NCI-H1417 (cell line): ENCODE data around the gene RASSF4.

Experiments used
- DNase-seq, 3 experiments: peaks; one replicate each; lab custom pipeline; 2025; lab: John Stamatoyannopoulos, UW

The RASSF4 gene

GRCh38 chr10:44959247-44960087 lies at the start of gene RASSF4:
Gene RASSF4, plus strand, starts transcription at chr10:44959802. Its CDS starts 10,401 bp downstream, at chr10:44970203.
- peak; percentile 79 to 88 (median 83) for DNase-seq

GRCh38 chr10:44909910-44910309 lies 49.7 kb upstream of the RASSF4 start:
- DNase-seq: no peak

- DNase-seq: no peak
These were observed 49.0 kb upstream of the RASSF4 start for GRCh38 chr10:44910602-44911001.

GRCh38 chr10:44911081-44911540 lies 48.5 kb upstream of the RASSF4 start, which contains the start of gene TMEM72:
Gene TMEM72, plus strand, starts transcription at chr10:44911337. Its CDS starts 176 bp downstream, at chr10:44911513.
- DNase-seq: peak; percentile 17 to 53 (median 20)

GRCh38 chr10:44911951-44912350 lies 47.7 kb upstream of the RASSF4 start:
- no peak for DNase-seq

- DNase-seq: peak; percentile 47 to 82 (median 52)
These were observed 46.1 kb upstream of the RASSF4 start for GRCh38 chr10:44913350-44914081.

GRCh38 chr10:44914891-44915290 lies 44.7 kb upstream of the RASSF4 start:
- DNase-seq: no peak

GRCh38 chr10:44916429-44916828 lies 43.2 kb upstream of the RASSF4 start:
- DNase-seq: peak in 1 of 3 experiments; percentile 19

- no peak for DNase-seq
These were observed 41.8 kb upstream of the RASSF4 start for GRCh38 chr10:44917848-44918247.

- DNase-seq: no peak
These were observed 39.4 kb upstream of the RASSF4 start for GRCh38 chr10:44920252-44920651.

- no peak for DNase-seq
These were observed 38.5 kb upstream of the RASSF4 start for GRCh38 chr10:44921061-44921460.

GRCh38 chr10:44921506-44921905 lies 38.1 kb upstream of the RASSF4 start:
- no peak for DNase-seq

- no peak for DNase-seq
These were observed 37.6 kb upstream of the RASSF4 start for GRCh38 chr10:44922021-44922420.

GRCh38 chr10:44922796-44923545 lies 36.6 kb upstream of the RASSF4 start:
- no peak for DNase-seq

- DNase-seq: no peak
These were observed 36.0 kb upstream of the RASSF4 start for GRCh38 chr10:44923611-44924010.

GRCh38 chr10:44924261-44925040 lies 35.2 kb upstream of the RASSF4 start:
- no peak for DNase-seq

- peak; percentile 12 to 66 (median 47) for DNase-seq
These were observed 34.4 kb upstream of the RASSF4 start for GRCh38 chr10:44925224-44925623.

GRCh38 chr10:44925811-44926750 lies 33.5 kb upstream of the RASSF4 start:
- no peak for DNase-seq

GRCh38 chr10:44926751-44927351 lies 32.8 kb upstream of the RASSF4 start:
- DNase-seq: no peak

GRCh38 chr10:44927352-44927751 lies 32.2 kb upstream of the RASSF4 start:
- DNase-seq: no peak
